Activated T-helper 9 cell treated with anti-CD3 and anti-CD28 coated beads, Interleukin-2, amount 50 U/mL, for 16 hours (primary cell): ENCODE measurements around the gene HEATR1.
"Not testable (repeated sequence)": the region's sequence is repeated elsewhere in the genome, so short reads cannot be mapped to it uniquely, and the experiment has no call there.

Source experiments
- DNase-seq: peaks from one replicate; pipeline ENCODE4 v3.0.0-alpha.2; 2020; ENCODE audit warnings: low read depth

Gene HEATR1

GRCh38 chr1:236508593-236509027, 95.7 kb downstream of the HEATR1 start:
- DNase-seq = no peak

GRCh38 chr1:236507022-236507700, 97.2 kb downstream of the HEATR1 start:
- DNase-seq = no peak

GRCh38 chr1:236504338-236504737, 100.0 kb downstream of the HEATR1 start:
- DNase-seq = not testable (repeated sequence)

- DNase-seq = no peak
Observed at GRCh38 chr1:236502972-236503639, 101.2 kb downstream of the HEATR1 start.

GRCh38 chr1:236502579-236502971, 101.7 kb downstream of the HEATR1 start:
- no peak for DNase-seq

GRCh38 chr1:236501093-236501492, 103.2 kb downstream of the HEATR1 start:
- no peak for DNase-seq
